Measurements from ENCODE around the gene NDUFAF8.

The NDUFAF8 gene

DNA sequence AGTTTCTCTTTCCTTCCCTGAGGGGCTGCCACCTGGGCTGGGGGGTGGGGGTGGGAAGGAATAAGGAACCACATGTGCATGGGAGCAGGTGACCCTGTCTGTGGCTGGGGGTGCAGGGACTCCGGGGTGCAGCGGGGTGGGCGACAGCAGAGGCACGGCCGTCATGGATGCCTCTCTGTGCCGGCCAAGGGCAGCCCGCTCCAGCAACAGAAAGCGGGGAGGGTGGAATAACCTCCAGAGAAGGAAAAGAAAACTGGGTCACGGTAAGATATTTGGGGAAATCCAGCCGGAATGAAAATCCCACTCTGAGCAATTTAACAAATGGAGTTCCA, 4.2 kb downstream of the NDUFAF8 start:
- Mint-ChIP-seq H3K27ac (no peak overlapping the region), H3K36me3 (ENCODE audit: low read depth) (peaks cover 77% of the 10 kb centered on the region), H3K4me1 (ENCODE audit: low read depth) (peaks cover 28% of the 10 kb centered on the region), H3K4me3 (no peak overlapping the region), H3K9me3 (no peaks in the 10 kb centered on the region), H3K27me3 (no peaks in the 10 kb centered on the region)
- intact Hi-C loops (cut with micrococcal nuclease): no loop called here

- H3K27ac Mint-ChIP-seq: no peak overlapping the region
- H3K27me3 Mint-ChIP-seq: no peaks in the 10 kb centered on the region
- intact Hi-C loops (cut with micrococcal nuclease): no loop called here
- H3K4me3 Mint-ChIP-seq: no peak overlapping the region
- peaks cover 28% of the 10 kb centered on the region for H3K4me1 Mint-ChIP-seq (ENCODE audit: low read depth)
- peaks cover 87% of the 10 kb centered on the region for H3K36me3 Mint-ChIP-seq (ENCODE audit: low read depth)
- no peaks in the 10 kb centered on the region for H3K9me3 Mint-ChIP-seq
Measured at GRCh38 chr17:81244358-81245023, 5.4 kb downstream of the NDUFAF8 start.

DNA sequence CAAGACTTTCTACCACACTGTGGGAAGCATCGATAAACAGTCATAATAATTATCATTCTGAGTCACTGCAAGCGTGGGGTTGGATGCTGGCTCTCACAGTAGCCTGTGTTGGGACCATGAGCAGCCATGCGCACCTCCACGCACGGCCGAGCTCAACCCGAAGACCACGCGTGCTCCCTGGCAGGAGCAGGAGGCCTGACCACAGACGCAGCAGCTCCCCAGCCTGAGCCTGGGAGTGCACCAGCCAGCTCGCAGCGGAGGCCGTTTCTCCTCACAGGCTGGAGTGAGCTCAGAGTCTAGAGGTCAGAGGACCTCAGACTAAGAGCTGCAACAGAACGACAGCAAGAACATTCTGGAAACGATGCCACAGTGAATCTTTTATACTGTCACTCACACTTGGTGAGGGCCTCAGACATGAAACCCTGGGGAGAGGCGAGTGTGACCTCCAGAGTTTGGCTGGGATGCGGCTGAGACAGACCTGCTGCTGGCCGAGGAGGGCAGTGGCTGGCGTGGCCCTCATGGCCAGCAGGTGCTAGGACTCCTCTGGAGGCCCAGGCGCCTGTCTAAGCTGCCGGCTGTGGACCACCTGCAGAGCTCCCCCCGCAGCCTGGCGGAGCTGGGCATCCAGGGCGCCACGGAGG, 6.0 kb downstream of the NDUFAF8 start:
- no peak overlapping the region for H3K27ac Mint-ChIP-seq
- intact Hi-C loops (cut with micrococcal nuclease): no loop called here
- no peak overlapping the region for H3K4me3 Mint-ChIP-seq

DNA sequence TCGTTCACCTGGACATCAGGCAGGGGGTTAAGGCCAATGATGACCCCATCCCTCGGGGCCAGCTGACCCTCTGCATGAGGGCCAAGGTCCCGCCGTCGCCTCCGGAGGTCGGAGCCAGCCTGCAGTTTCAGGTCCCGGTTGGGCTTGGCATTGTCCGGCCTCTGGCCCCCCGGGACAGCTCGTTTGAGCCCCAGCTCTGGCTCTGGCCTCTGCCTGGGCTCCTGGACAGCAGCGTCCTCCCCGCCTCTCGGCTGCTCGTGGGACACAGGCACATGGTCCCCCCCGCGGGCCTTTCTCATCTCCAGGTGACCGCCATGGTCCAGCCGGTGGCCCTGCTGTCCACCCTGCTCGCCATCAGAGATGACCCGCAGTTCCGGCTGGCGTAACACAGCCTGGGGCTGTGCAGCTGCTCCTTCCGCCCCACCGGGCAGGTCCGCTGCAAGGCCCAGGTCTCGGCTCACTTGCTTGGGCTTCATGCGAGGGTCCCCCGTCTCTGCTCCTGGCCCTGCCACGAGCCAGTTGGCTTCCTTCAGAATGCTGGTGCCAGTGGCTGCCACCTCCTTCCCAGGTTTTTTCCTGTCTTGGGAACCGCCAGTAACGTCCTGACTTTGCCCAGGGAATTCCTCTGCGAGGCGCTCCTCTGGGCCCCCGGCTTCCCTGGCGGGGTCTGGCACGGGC, 6.7 kb downstream of the NDUFAF8 start:
- intact Hi-C loops (cut with micrococcal nuclease): no loop called here
- H3K36me3 Mint-ChIP-seq (ENCODE audit: low read depth): peaks cover 92% of the 10 kb centered on the region
- H3K4me3 Mint-ChIP-seq: no peak overlapping the region
- H3K4me1 Mint-ChIP-seq (ENCODE audit: low read depth): peaks cover 17% of the 10 kb centered on the region
- H3K27ac Mint-ChIP-seq: no peak overlapping the region
- no peaks in the 10 kb centered on the region for H3K9me3 Mint-ChIP-seq
- no peaks in the 10 kb centered on the region for H3K27me3 Mint-ChIP-seq

More for the DNA sequence above, 6.0 kb downstream of the NDUFAF8 start:
- Mint-ChIP-seq H3K9me3 (no peaks in the 10 kb centered on the region), H3K4me1 (ENCODE audit: low read depth) (peaks cover 24% of the 10 kb centered on the region), H3K36me3 (ENCODE audit: low read depth) (peaks cover 87% of the 10 kb centered on the region), H3K27me3 (no peaks in the 10 kb centered on the region)

DNA sequence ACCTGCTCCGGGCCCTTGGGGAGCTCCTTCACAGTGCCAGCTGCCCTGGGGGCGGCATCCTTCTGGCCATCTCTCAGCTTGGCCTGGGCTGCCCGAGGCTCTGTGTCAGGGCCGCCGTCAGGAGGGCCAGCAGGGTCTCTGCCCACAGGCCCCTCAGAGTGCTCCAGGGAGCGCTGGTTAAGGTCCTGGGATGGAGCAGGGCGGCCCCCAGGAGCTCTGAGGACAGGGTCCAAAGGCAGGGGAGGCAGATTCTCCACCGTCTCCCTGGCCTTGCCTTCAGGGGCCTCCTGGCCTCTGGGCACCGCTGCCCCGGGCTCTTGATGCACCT, 7.2 kb downstream of the NDUFAF8 start:
- H3K36me3 Mint-ChIP-seq (ENCODE audit: low read depth): peaks cover 92% of the 10 kb centered on the region
- H3K27me3 Mint-ChIP-seq: no peaks in the 10 kb centered on the region
- H3K9me3 Mint-ChIP-seq: no peaks in the 10 kb centered on the region
- H3K4me3 Mint-ChIP-seq: no peak overlapping the region
- peaks cover 12% of the 10 kb centered on the region for H3K4me1 Mint-ChIP-seq (ENCODE audit: low read depth)
- H3K27ac Mint-ChIP-seq: no peak overlapping the region
- intact Hi-C loops (cut with micrococcal nuclease): no loop called here

DNA sequence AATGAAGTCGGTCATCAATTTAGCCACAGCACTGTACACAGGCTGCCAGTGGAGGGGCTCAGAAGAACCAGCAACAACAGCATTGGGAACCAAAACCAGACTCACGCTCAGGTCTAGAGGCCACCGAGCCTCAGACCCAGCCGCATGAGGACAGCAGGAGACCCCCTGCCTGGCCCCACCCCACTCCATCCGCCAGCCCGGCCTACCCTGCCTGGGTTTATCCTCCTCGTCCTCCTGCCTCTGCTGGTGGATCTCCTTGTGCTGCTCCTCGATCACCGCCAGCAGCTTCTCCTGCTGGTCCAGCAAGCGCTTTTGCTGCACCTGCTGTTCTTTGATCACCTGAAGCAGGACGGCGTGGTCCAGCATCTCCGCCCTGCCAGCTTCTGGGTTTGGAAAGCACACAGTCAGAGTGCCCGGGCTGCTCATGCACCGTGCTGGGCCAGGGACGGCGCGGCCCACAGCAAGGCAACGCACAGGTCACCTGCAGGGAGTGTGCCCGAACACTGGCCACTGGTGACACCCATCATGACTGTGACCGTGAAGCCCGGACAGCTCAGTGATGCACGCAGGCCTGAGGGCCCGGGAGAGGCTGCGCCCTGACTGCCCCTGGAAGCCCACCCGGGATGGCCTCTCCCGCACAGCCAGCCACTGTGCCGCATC, 7.7 kb downstream of the NDUFAF8 start:
- H3K27ac Mint-ChIP-seq: no peak overlapping the region
- no peak overlapping the region for H3K4me3 Mint-ChIP-seq
- no peaks in the 10 kb centered on the region for H3K27me3 Mint-ChIP-seq
- peaks cover 7% of the 10 kb centered on the region for H3K4me1 Mint-ChIP-seq (ENCODE audit: low read depth)
- no peaks in the 10 kb centered on the region for H3K9me3 Mint-ChIP-seq
- H3K36me3 Mint-ChIP-seq (ENCODE audit: low read depth): peaks cover 92% of the 10 kb centered on the region
- intact Hi-C loops (cut with micrococcal nuclease): no loop called here

GRCh38 chr17:81247339-81247990, 8.3 kb downstream of the NDUFAF8 start:
- Mint-ChIP-seq H3K9me3 (no peaks in the 10 kb centered on the region), H3K4me3 (no peak overlapping the region), H3K36me3 (ENCODE audit: low read depth) (peaks cover 92% of the 10 kb centered on the region), H3K27me3 (no peaks in the 10 kb centered on the region), H3K27ac (no peak overlapping the region), H3K4me1 (ENCODE audit: low read depth) (peaks cover under 1% of the 10 kb centered on the region)
- intact Hi-C loops (cut with micrococcal nuclease): no loop called here

DNA sequence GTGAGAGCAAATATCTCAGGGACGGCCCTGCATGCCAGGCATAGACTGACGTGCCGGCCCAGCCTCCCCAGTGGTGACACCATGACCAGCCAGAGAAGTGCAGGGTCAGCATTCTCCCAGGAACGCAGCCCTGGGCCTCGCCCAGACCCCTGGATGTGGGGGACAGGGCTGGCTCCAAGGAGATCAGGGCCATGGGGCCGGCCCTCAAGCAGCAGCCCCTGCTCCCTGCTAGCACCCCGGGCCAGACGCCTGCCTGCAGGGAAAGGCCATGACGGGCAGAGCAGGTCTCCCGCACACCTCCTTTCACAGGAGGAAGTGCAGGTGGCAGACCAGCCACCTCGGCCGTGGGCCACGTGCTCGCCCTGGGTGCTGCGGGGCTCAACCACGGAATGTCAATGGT, 9.5 kb downstream of the NDUFAF8 start:
- no peak overlapping the region for H3K27ac Mint-ChIP-seq
- H3K9me3 Mint-ChIP-seq: no peaks in the 10 kb centered on the region
- no peak overlapping the region for H3K4me3 Mint-ChIP-seq
- intact Hi-C loops (cut with micrococcal nuclease): no loop called here
- no peaks in the 10 kb centered on the region for H3K27me3 Mint-ChIP-seq
- peaks cover 5% of the 10 kb centered on the region for H3K4me1 Mint-ChIP-seq (ENCODE audit: low read depth)
- peaks cover 96% of the 10 kb centered on the region for H3K36me3 Mint-ChIP-seq (ENCODE audit: low read depth)

GRCh38 chr17:81249223-81250040, 10.3 kb downstream of the NDUFAF8 start:
- no peak overlapping the region for H3K4me3 Mint-ChIP-seq
- H3K36me3 Mint-ChIP-seq (ENCODE audit: low read depth): peaks cover 98% of the 10 kb centered on the region
- H3K4me1 Mint-ChIP-seq (ENCODE audit: low read depth): peaks cover 10% of the 10 kb centered on the region
- intact Hi-C loops (cut with micrococcal nuclease): no loop called here
- H3K9me3 Mint-ChIP-seq: no peaks in the 10 kb centered on the region
- no peaks in the 10 kb centered on the region for H3K27me3 Mint-ChIP-seq
- H3K27ac Mint-ChIP-seq: no peak overlapping the region

DNA sequence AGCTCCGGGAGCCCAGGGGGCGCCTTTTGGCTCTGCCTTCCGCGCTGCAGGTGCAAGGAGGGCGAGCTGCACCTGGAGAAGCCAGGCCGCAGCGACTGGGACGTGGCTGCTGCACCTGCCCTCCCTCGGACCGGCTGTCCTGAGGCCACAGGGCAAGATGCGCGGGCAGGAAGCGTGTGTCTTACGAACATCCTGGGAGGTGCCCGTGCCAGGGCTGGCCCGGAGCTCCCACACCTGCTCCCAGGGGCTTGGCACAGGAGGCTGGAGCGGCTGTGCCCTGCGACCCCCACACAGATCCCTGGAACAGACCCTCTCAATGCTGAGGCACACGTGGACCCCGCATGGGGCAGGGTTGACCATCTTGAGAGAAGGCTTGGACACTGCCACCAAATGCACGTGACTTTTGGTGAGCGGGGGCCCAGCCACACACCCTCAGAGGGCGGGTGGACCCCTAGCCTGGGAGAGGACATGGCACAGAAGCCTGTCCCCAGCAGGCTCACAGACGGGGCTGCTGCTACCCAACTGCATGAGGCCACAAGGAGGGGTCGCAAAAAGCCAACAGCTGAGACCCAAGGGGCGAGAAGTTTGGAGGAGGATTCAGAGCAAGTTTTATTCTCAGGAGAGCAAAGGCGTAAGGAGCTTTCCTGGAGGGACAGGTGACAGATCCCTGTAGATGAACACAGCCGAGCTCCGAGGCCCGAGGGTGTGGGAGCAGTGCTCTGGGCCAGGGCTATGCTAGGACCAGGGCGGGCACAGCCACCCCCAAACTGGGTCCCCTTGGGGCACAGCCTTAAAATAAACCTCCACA, 11.4 kb downstream of the NDUFAF8 start:
- Mint-ChIP-seq H3K4me3 (no peak overlapping the region), H3K27ac (no peak overlapping the region), H3K27me3 (no peaks in the 10 kb centered on the region), H3K9me3 (no peaks in the 10 kb centered on the region), H3K36me3 (ENCODE audit: low read depth) (peaks cover 92% of the 10 kb centered on the region), H3K4me1 (ENCODE audit: low read depth) (peaks cover 20% of the 10 kb centered on the region)
- intact Hi-C loops (cut with micrococcal nuclease): no loop called here

DNA sequence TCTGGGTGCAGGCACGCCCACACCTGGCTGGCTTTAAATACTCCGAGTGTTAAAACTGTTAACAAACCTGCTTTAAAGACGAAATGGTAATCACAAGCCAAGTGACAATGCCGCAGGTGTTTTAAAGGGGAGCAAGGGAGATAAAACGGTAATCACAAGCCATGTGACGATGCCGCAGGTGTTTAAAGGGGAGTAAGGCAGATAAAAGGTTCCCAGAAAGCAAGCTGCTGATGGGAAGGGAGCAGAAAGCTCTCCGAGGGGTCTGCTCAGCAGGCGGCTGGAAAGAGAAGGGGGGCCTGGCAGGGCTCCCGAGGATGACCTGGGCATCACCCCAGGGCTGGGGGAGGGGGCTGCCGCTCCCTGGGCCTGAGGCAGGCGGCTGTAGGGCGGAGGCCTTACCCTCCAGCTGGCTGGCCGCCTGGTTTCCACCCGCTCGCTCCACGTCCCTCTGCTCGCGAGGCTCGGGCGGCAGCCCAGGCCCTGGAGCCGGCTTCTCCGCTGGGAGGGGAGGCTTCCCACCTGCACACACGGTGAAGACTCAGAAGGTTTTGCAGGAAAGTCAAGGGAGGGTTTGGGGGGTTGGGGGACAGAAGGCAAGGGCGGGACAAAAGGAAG, 12.1 kb downstream of the NDUFAF8 start:
- intact Hi-C loops (cut with micrococcal nuclease): no loop called here
- Mint-ChIP-seq H3K4me3 (no peak overlapping the region), H3K27me3 (no peaks in the 10 kb centered on the region), H3K4me1 (ENCODE audit: low read depth) (peaks cover 27% of the 10 kb centered on the region), H3K36me3 (ENCODE audit: low read depth) (peaks cover 92% of the 10 kb centered on the region), H3K9me3 (no peaks in the 10 kb centered on the region), H3K27ac (no peak overlapping the region)

DNA sequence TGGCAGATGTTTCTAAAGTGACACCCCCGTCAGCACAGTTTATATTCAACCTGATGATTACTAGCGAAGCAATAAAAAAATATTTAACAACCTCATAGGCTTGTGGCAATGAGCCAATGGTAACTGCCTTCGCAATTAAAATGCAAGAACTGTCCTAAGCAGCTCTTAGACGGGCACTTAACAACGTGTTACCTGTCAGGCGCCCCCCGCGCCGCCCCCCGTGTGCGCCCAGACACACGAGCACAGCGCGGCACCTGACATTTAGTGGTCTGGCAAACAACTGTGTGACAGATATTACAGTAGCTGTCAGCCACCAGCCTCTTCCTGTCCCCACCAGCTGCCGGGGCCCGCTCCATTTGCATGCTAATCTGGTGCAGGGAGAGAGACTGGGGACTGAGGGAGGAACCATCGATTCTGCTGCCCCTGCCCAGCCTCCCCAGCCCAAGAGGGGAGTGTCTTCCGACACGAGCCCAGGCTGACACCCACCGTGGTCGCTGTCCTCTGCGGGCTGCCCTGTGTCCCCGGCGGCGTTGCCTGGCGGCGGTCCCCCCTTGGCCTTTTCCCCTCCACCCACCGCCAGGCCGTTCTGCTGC, 12.7 kb downstream of the NDUFAF8 start:
- H3K27ac Mint-ChIP-seq: no peak overlapping the region
- no peaks in the 10 kb centered on the region for H3K9me3 Mint-ChIP-seq
- H3K27me3 Mint-ChIP-seq: no peaks in the 10 kb centered on the region
- H3K4me3 Mint-ChIP-seq: no peak overlapping the region
- intact Hi-C loops (cut with micrococcal nuclease): loop anchor here (2.0 kb wide), 1 partner anchor 349 kb away; no protein-coding TSS in a partner anchor
- peaks cover 90% of the 10 kb centered on the region for H3K36me3 Mint-ChIP-seq (ENCODE audit: low read depth)
- H3K4me1 Mint-ChIP-seq (ENCODE audit: low read depth): peaks cover 28% of the 10 kb centered on the region

Measured in dendritic cell treated with granulocyte-macrophage colony-stimulating factor and Interleukin-4, amounts not matched to agents 40 ng/mL and 50 ng/mL, for 4 days (primary cell).